ENCODE data around the gene C11orf97. TPM values are rescaled to one million over a fixed set of nuclear protein-coding genes. Genes with fewer than 3 reads are reported as not detected.

Gene C11orf97
- total and polyA plus RNA-seq, 2 of the 8 experiments (the other 6 are each of a cell fraction or from before 2014, with no cell fraction given) = not detected

DNA sequence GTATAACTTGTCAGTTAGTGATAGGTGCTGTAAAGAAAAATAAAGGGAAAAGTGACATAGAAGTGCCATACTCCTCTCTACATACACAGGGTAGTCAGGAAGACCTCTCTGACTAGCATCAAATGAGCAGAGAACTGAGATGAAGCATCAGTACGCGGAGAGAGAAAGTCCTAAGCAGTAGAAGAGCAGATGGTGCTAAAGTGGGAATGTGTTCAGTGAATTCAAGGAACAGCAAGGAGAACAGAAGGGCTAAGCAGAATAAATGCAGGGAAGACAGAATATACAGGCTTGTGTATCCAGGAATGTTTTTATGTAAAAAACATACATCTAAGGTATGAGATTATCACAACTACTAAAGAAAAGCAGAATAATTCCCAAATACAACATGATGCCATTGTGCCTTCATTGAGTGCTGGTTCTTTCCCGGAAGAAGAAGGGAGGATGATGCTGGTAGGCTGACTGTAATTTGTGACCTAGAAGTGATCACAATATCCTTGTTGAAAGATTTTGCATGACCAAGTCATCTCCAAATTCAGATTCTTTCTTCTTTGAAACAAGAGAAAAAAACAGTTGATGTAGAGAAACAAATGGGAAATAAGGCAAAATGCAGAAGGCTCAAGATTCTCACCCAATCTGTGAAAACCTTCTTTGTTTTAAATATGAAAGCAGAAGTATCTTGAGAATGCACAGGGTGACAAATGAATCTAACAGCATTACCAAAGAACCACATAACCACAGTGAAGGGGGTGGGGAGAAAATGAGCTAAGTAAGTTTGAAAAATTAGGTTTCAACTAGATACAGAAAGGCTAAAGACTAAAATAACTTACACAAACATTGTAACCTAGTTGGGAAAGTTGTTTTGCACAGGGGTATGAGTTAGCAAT lies 39.1 kb upstream of the C11orf97 start:
- H3K4me3 ChIP-seq (ENCODE audit: extremely low read depth in 1 of 4, insufficient read depth in 2 of 4, low read depth in 3 of 4, low read length in 4 of 4) = peak overlapping the region in 1 of 4 experiments; percentile 26; a peak in 2 of 8 replicates
- H3K23ac ChIP-seq (ENCODE audit: insufficient read length) = no peak overlapping the region
- H4K5ac ChIP-seq (ENCODE audit: insufficient read length, low read depth, low read length) = no peak overlapping the region
- H3K9ac ChIP-seq (replicated peaks in 1 of 4; ENCODE audit: extremely low read depth in 1 of 4, low read depth in 3 of 4, low read length in 3 of 4) = no peak overlapping the region
- no peak overlapping the region; the same call in 1 of the 2 replicates for H3K27ac ChIP-seq (ENCODE audit: low read depth, low read length)
- no peak overlapping the region for H4K8ac ChIP-seq (ENCODE audit: extremely low read depth, insufficient read depth, low read length)
- H3K4me2 ChIP-seq (ENCODE audit: insufficient read depth in 1 of 2, low read depth in 2 of 2, low read length in 2 of 2) = peak overlapping the region in 1 of 2 experiments; percentile 45
- WGBS, 2 experiments (ENCODE audit: extremely low coverage in 1 of 2, insufficient coverage in 1 of 2, insufficient read length in 1 of 2, insufficient replicate concordance in 2 of 2, low coverage in 1 of 2, low lambda C conversion rate in 2 of 2, missing lambda C conversion rate in 1 of 2) = 86% methylated on average over 3 of the region's 3 CpGs; no CpG with 5 or more reads in 1 of the 2 experiments
- no peaks in the 10 kb centered on the region for H3K23me2 ChIP-seq (ENCODE audit: low read depth, low read length)
- no peak overlapping the region for H3K56ac ChIP-seq (replicated peaks; ENCODE audit: insufficient read length, low read depth, low read length)
- no peak overlapping the region for H2AFZ ChIP-seq (ENCODE audit: low read length)
- H2BK120ac ChIP-seq (replicated peaks; ENCODE audit: low read depth, low read length) = peak overlapping the region; percentile 14
- no peak overlapping the region for H2AK5ac ChIP-seq (ENCODE audit: low read depth, low read length)
- no peaks in the 10 kb centered on the region for H3K79me1 ChIP-seq (ENCODE audit: low read depth, low read length)
- peaks cover under 1 to 39% (median 7%) of the 10 kb centered on the region in 4 experiments; a peak in 4 of 8 replicates for H3K36me3 ChIP-seq (ENCODE audit: control insufficient read depth in 2 of 4, insufficient read depth in 4 of 4, low read length in 3 of 4)
- DNase-seq (ENCODE audit: low read depth in 1 of 2, low spot score in 2 of 2) (no peak), FAIRE-seq (peak; percentile 36)
- H4K20me1 ChIP-seq (replicated peaks in 1 of 2; ENCODE audit: control insufficient read depth in 1 of 2, insufficient read depth in 2 of 2, low read length in 2 of 2) = peaks cover 0 to 1% of the 10 kb centered on the region in 2 experiments
- H2BK15ac ChIP-seq (ENCODE audit: low read length) = no peak overlapping the region
- no peak overlapping the region for H3K14ac ChIP-seq (ENCODE audit: insufficient read length)
- no peaks in the 10 kb centered on the region for H3K9me3 ChIP-seq (ENCODE audit: insufficient read depth in 2 of 2, low read depth in 1 of 2, low read length in 1 of 2)
- ChIA-PET CTCF (ENCODE audit: partially characterized antibody) (no interaction called here), POLR2A (ENCODE audit: partially characterized antibody) (interaction anchor here (0.8 to 1.4 kb wide), 3 partner anchors 20 to 689 kb away, joined by 3 to 4 read pairs (median 3); partner anchors contain the start of genes ANKRD49, C11orf97, MED17 and MRE11)
- H2BK5ac ChIP-seq (ENCODE audit: low read depth, low read length) = peak overlapping the region; percentile 72; the same call in 1 of the 2 replicates
- no peaks in the 10 kb centered on the region for H3K27me3 ChIP-seq (replicated peaks in 1 of 4; ENCODE audit: control insufficient read depth in 3 of 4, extremely low read depth in 1 of 4, insufficient read depth in 3 of 4, low read length in 3 of 4)
- H2BK20ac ChIP-seq (ENCODE audit: low read length) = no peak overlapping the region; the same call in 1 of the 2 replicates
- H3K79me2 ChIP-seq (ENCODE audit: control insufficient read depth in 1 of 2, insufficient read depth in 2 of 2, low read length in 2 of 2) = no peaks in the 10 kb centered on the region
- peak overlapping the region; percentile 89 for H2BK12ac ChIP-seq (ENCODE audit: low read depth, low read length)
- no peak overlapping the region for H4K91ac ChIP-seq (replicated peaks; ENCODE audit: insufficient read length, low read length)
- H3K4me1 ChIP-seq (replicated peaks in 1 of 4; ENCODE audit: control insufficient read depth in 3 of 4, insufficient read depth in 4 of 4, low read length in 3 of 4) = peaks cover 0 to 4% (median 3%) of the 10 kb centered on the region in 4 experiments; a peak in 4 of 7 replicates
- no peak overlapping the region for H3K4ac ChIP-seq (replicated peaks; ENCODE audit: insufficient read length, low read depth, low read length)
- 0 out of 2 replicates have a peak overlapping the region, but pooled peaks have one; percentile 36 for H3K18ac ChIP-seq (ENCODE audit: extremely low read depth, low read length)
- TF ChIP-seq NRF1 (IDR thresholded peaks at IDR 0.05; ENCODE audit: low read depth, low read length) (no peak), BACH1 (IDR thresholded peaks at IDR 0.05; ENCODE audit: low read length) (no peak), BCL11A (IDR thresholded peaks at IDR 0.05; ENCODE audit: low read depth in 2 of 2, low read length in 2 of 2) (no peak), SP4 (IDR thresholded peaks at IDR 0.05; ENCODE audit: low read length) (no peak), RFX5 (IDR thresholded peaks at IDR 0.05; ENCODE audit: borderline replicate concordance, low read depth, low read length) (no peak), PHF8 (conservative IDR thresholded peaks at IDR 0.05; ENCODE audit: low read depth, low read length) (no peak), GTF2F1 (IDR thresholded peaks at IDR 0.05; ENCODE audit: borderline replicate concordance, low read depth, low read length) (no peak), TAF7 (optimal IDR thresholded peaks at IDR 0.05; ENCODE audit: borderline replicate concordance, low read depth, low read length) (no peak), NANOG (IDR thresholded peaks at IDR 0.05; ENCODE audit: insufficient read depth, low read depth, low read length, poor library complexity, severe bottlenecking) (no peak), POU5F1 (IDR thresholded peaks at IDR 0.05; ENCODE audit: low read depth, low read length) (no peak)
- TF ChIP-seq, protein P1, sequence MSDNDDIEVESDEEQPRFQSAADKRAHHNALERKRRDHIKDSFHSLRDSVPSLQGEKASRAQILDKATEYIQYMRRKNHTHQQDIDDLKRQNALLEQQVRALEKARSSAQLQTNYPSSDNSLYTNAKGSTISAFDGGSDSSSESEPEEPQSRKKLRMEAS (IDR thresholded peaks at IDR 0.05) = no peak

Measured in H1 (cell line).